HEK293T (cell line): ENCODE results near the gene ITSN2.

Source experiments
- BHLHE40 ChIP-seq: fragments of 450-650 bp; IDR thresholded peaks from 2 replicates; pipeline ENCODE4 v1.6.1; 2016; ENCODE audit warnings: mild to moderate bottlenecking, moderate library complexity, borderline replicate concordance
- CTBP1 ChIP-seq: fragments of 450-650 bp; IDR thresholded peaks from 2 replicates; pipeline ENCODE4 v1.6.1; 2016; ENCODE audit warnings: borderline replicate concordance
- FOXA1 ChIP-seq: fragments of 450-650 bp; IDR thresholded peaks from 2 replicates; pipeline ENCODE4 v1.6.1; 2016; ENCODE audit warnings: mild to moderate bottlenecking
- FOXK2 ChIP-seq: fragments of 450-650 bp; IDR thresholded peaks from 2 replicates; pipeline ENCODE4 v1.6.1; 2016; ENCODE audit warnings: mild to moderate bottlenecking
- FOXM1 ChIP-seq: fragments of 450-650 bp; IDR thresholded peaks from 2 replicates; pipeline ENCODE4 v1.6.1; 2017; ENCODE audit warnings: mild to moderate bottlenecking, borderline replicate concordance
- SP1 ChIP-seq: fragments of 450-650 bp; IDR thresholded peaks from 2 replicates; pipeline ENCODE4 v1.6.1; 2017
- SUZ12 ChIP-seq: fragments of 450-650 bp; IDR thresholded peaks from 2 replicates; pipeline ENCODE4 v1.6.1; 2016; ENCODE audit warnings: mild to moderate bottlenecking
- TARDBP ChIP-seq: fragments of 450-650 bp; IDR thresholded peaks from 2 replicates; pipeline ENCODE4 v1.6.1; 2016
- ZNF384 ChIP-seq: fragments of 450-650 bp; IDR thresholded peaks from 2 replicates; pipeline ENCODE4 v1.6.1; 2016
- TF ChIP-seq, protein P1 (sequence below): fragments of 450-650 bp; IDR thresholded peaks from 2 replicates; pipeline ENCODE4 v1.6.1; 2016

DNA sequence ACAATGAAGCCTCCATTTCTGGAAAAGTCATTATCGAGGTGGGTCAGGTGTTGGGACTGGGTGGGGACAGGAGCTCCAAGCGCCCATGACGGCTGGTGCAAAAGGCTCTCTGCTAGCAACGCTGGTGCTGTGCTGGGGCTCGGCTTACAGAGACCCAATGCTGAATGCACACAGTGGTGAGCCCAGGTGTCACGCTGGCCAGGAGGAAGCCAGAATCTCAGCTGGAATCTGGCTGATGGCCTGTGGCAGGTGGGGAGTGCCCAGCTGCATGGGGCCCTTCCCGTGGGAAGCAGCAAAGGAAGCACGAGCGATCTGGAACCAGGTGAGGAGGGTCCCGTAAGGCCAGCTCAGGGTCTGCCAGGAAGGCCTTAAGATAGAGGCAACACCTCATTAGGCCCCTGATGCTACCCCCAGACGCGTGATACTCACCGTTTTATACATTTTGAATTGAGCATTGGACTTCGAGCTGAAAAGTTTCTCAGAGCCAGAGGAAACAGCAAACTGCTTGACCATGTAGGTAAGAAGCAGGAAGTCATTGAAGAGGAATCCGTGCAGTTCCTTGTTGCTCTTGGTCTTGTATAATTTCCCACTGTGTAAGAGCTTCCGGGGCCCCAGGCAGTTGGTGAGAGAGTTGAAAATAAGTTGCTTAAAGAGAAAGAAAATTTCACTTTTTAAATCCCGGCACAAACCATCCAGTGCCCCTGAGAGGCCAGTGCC, 150.8 kb downstream of the ITSN2 start:
- TF ChIP-seq CTBP1 = no peak
- no peak for TF ChIP-seq SP1
- no peak for TF ChIP-seq BHLHE40
- TF ChIP-seq FOXK2 = no peak
- TF ChIP-seq SUZ12 = no peak
- no peak for TF ChIP-seq TARDBP
- TF ChIP-seq ZNF384 = no peak
- TF ChIP-seq, protein P1, sequence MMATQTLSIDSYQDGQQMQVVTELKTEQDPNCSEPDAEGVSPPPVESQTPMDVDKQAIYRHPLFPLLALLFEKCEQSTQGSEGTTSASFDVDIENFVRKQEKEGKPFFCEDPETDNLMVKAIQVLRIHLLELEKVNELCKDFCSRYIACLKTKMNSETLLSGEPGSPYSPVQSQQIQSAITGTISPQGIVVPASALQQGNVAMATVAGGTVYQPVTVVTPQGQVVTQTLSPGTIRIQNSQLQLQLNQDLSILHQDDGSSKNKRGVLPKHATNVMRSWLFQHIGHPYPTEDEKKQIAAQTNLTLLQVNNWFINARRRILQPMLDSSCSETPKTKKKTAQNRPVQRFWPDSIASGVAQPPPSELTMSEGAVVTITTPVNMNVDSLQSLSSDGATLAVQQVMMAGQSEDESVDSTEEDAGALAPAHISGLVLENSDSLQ = no peak
- TF ChIP-seq FOXM1 = no peak
- no peak for TF ChIP-seq FOXA1
